HG03060 (cell line): ENCODE results near the gene MAN1B1.
"Not testable (repeated sequence)": the region's sequence is repeated elsewhere in the genome, so short reads cannot be mapped to it uniquely, and the experiment has no call there.

ENCODE experiments used
- ATAC-seq: cut with Tn5 transposase; IDR thresholded peaks from one replicate; pipeline ENCODE4 v1.9.1; 2021; ENCODE audit warnings: low read depth, moderate number of reproducible peaks; ENCODE audit not compliant: unreplicated experiment

MAN1B1 gene

DNA sequence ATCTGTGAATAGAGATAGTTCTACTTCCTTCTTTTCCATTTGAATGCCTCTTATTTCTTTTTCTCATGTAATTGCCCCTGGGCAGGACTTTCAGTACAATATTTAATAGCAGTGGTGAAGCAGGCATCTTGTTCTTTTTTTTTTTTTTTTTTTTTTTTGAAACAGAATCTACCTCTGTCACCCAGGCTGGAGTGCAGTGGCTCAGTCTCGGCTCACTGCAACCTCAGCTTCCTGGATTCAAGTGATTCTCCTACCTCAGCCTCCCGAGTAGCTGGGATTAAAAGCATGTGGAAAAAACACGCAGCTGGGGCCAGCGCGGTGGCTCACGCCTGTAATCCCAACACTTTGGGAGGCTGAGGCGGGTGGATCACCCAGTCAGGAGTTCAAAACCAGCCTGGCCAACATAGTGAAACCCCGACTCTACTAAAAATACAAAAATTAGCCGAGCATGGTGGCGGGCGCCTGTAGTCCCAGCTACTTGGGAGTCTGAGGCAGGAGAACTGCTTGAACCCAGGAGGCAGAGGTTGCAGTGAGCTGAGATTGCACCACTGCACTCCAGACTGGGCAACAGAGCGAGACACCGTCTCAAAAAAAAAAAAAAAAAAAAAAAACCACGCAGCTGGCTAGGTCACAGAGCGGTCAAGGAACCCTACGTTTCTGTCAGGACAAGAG lies 36.1 kb downstream of the MAN1B1 start:
- not testable (repeated sequence) for ATAC-seq

DNA sequence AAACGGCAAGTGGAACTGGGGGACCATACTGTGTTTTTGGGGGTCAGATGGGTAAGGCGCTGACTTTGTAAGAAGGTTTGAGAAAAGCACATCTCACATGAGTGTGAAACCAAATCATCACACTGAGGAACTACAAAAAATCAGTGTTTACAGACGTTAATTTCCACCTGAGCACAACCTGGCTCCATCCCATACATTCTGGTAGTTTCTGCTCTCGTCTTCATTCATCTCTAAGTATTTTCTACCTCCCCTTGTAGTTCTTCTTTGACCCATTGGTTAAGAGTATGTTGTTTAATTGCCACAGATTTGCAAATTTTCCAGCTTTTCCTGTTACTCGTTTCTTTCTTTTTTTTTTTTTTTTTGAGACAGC lies 36.7 kb downstream of the MAN1B1 start:
- ATAC-seq, result no peak

DNA sequence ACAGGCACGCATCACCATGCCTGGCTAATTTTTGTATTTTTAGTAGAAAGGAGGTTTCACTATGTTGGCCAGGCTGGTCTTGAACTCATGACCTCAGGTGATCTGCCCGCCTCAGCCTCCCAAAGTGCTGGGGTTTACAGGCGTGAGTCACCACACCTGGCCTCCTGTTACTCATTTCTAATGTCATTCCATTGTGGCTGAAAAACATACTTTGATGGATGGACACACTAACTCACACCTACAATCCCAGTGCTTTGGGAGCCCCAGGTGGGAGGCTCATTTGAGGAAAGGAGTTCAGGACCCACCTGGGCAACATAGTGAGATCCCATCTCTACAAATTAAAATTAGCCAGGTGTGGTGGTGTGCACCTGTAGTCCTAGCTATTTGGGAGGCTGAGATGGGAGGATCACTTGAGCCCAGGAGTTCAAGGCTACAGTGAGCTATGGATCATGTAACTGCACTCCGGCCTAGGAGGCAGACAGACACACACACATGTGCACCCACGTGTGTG lies 37.2 kb downstream of the MAN1B1 start:
- not testable (repeated sequence) for ATAC-seq

DNA sequence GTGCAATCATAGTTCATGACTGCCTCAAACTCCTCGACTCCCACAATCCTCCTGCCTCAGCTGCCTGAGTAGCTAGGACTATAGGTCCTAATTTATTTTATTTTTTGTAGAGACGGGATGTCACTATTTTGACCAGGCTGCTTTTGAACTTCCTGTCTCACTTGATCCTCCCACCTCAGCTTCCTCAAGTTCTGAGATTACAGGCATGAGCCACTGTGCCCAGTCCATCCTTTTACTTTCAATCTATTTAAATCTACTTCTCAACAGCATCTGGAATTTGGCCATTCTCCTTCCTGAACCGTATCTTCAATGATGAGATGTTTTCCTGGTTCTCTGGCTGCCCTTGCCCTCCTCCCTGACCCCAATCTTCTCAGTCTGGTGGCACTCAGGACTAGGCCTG lies 40.0 kb downstream of the MAN1B1 start:
- no peak for ATAC-seq

DNA sequence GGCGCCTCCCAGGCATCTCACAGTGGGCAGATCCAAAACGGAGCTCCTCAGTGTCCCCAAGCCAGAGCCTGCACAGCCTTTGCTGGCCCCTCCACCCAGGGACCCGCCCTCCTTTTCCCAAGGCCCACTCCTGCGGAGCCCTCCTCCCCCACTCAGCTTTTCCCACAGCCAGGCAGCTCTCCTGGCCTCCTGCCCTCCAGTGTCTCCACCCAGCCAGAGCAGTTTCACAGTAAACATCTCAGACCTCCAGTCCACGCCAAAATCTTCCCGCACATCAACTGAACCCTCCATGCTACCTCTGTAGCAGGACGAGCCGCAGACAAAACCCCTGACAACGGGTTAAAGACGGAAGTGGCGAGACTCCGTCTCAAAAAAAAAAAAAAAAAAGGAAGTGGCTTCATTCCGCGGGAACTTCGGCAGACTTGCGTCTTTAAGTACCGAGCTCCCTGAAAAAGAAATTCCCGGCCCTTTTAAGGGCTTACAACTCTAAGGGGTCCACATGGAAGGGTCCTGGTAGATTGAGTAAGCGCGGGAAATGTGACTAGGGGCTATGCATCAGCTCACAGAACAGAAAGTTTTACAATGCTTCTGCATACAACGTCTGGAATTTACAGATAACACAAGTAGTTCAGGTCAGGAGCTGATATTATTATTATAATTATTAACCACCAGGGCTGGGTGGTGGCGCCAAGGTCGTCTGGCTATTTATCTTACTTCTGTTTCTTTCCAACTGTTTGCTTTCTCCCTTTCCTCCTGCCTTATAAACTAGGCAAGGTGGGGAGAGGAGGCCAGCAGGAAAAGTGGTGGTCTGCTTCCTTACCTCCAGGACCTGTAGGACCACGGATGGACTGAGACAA lies 40.7 kb downstream of the MAN1B1 start:
- ATAC-seq, result no peak

DNA sequence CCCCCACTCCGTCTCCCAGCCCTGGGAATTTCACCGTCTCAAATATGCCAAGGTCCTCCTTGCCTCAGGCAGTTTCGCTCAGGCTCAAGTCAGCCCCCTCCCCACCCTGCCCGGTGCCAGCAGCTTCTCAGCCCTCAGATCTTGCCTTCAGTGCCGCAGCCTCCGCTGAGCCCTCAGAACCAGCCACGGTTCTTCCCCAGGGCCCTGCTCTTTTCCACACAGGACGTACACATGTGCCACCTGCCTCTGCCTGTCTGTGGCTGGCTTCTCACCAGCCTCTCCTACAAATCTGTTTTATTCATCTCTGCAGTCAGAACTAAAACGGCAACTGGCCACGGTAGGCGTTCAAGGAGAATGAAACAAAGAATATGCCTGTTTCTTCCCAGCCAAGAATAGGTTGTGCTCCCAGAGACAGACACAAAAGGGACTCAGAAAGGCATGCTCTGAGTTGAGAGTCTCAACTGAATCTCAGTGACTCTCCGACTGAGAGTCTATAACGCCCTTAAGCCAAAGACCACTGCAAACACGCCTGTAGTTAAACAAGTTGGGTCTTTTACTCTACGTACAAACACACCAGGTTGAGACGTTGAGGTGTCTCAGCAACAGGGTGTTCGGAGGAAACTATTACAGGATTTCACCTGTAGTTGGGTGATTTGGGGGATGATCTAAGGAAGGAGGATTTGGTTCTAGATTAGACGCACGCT lies 41.5 kb downstream of the MAN1B1 start:
- no peak for ATAC-seq

GRCh38 chr9:137128862-137129455 lies 42.2 kb downstream of the MAN1B1 start:
- no peak for ATAC-seq

DNA sequence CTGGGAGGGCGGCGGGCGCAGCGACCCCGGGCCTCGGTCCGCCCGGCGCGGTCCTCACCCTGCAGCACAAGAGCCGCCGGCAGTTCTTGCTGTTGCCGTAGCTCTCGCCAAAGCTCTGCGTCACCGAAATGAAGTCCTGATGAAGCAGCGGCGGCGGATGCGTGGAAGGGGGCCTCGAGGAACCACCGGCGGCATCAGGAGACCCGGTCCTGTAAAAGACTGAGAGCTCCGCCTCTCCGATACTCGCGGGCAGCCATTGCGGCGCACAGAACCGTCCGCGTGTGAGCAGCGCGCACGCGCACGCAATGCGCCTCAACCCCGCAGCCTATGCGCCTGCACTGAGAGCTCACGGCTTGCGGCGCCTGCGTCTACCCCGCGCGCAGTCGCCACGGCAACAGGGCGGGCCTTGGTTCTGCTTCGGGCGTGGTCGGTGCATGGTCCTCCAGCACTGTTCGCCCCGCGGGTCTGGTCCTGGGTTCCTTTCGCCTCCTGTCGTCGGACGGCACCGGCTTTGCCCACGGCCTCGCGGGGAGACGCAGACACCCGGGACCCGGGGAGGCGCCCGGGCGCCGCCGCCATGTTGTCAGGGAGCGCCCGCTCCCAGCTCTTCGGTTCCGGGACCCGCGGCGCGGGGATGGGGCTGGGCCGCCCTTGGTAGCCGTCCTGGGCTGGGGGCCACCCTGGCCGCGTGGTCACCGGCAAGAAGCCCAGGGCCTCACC lies 42.8 kb downstream of the MAN1B1 start:
- no peak for ATAC-seq

DNA sequence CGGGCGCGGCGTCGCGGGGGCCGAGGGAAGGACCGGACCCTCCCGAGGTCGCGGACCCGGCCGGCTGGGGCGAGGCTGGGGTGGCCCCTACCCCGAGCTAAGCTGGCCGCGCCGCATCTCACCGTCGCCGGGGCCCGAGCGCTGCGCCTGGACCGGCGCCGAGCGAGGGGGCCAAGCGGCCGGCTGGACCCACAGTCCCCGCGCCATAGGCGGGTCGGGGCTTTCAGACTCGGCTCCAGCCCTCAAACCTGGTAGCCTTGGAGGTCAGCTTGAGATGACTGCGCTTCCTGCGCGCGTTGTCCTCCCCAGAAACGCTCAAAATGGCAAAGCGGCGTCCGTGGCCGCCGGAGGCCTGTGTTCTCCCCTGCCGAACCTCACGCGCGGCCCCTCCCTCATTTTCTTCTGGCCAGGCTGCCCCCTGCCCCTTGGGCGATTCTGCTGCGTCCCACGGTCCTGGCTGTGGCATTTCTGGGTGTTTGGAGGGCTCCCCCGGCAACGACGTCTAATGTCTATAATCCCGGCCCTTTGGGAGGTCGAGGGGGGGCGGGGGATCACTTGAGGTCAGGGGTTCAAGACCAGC lies 43.5 kb downstream of the MAN1B1 start:
- no peak for ATAC-seq

GRCh38 chr9:137134191-137134590 lies 47.4 kb downstream of the MAN1B1 start:
- ATAC-seq, result no peak

DNA sequence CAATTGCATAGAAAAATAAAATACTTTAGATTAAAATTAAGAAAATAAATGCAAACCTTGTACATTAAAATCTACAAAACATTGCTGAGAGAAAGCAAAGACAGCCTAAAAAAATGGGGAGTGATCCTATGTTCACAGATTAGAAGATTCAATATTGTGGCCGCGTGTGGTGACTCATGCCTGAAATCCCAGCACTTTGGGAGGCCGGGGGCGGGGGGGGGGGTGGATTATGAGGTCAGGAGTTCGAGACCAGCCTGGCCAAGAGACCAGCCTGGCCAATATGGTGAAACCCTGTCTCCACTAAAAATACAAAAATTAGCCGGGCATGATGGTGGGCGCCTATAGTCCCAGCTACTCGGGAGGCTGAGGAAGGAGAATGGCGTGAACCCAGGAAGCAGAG lies 48.4 kb downstream of the MAN1B1 start:
- not testable (repeated sequence) for ATAC-seq

- no peak for ATAC-seq
These were observed 49.6 kb downstream of the MAN1B1 start for GRCh38 chr9:137136261-137136880.

DNA sequence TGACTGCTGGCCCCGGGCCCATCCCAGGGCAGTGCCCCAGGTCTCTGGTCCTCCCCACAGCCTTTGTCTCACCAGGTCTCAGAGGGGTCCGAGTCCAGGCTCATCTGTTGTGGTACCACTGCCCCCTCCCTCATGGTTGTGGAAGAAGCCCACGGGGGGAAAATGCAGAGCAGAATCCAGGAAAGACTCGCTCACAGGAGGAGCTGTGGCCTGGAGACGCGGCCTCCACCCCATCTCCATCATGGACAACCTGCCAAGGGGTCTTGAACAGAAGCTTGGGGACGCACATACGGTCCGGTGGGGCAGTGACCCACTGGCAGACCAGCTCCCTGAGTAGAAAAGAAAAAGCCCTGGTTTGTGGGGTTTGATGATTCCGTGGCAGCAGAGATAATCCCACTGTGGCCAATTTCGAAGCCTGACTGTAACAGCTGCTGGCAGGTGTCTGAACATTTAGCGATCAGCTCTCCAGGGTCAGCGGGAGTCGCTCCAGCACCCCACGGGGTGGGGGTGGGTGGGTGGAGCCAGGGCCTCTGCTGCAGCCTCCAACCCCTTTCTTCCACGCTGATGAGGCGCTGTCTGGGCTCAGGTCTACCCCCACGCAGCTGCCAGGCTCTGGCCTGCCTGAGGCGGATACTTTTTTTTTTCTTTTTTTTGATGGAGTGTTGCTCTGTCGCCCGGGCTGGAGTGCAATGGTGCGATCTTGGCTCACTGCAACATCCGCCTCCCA lies 50.3 kb downstream of the MAN1B1 start:
- no peak for ATAC-seq

DNA sequence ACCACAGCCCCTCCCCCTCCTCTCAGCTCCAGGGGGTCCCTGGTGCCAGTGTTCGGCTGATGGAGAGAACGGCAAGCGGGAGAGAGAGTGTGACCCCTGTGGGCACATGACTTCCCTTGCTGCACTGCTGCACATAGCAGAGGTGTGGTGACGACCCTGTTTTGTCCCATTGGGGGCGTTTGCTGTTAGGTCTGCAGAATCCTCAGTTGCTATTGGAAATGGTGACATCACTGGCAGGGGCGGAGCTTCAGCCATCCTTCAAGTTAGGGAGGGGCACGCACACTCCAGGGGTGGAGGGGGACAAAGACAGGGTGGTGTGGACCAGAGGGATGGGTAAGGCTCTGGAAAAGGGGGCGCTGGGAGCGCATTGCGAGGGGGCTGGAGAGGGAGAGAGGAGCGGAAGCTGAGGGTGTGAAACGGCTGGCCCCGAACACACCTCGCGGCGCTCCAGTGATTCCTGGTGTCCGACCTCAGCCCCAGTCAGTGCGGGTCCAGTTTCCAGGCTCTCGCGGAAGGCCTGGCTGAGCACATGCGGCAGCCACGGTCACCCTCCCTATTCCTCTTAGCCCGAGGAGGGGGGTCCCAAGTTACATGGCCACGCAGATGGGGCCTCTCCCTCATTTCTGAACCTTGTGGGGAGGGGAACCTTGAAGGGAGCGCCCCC lies 51.4 kb downstream of the MAN1B1 start:
- no peak for ATAC-seq

DNA sequence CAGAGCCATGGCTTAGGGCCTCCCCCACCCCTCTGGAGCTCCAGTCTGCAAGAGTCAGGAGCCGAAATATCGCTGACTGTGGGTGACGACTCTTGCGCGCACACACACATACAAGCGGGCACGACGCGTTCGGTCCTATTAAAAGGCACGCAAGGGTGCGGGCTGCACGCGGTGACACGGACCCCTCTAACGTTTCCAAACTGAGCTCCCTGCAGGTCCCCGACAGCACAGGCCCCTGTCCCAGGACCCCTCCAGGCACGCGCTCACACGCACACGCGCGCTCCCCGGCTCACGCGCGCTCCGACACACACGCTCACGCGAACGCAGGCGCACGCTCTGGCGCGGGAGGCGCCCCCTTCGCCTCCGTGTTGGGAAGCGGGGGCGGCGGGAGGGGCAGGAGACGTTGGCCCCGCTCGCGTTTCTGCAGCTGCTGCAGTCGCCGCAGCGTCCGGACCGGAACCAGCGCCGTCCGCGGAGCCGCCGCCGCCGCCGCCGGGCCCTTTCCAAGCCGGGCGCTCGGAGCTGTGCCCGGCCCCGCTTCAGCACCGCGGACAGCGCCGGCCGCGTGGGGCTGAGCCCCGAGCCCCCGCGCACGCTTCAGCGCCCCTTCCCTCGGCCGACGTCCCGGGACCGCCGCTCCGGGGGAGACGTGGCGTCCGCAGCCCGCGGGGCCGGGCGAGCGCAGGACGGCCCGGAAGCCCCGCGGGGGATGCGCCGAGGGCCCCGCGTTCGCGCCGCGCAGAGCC lies 52.1 kb downstream of the MAN1B1 start, which contains the start of gene GRIN1:
Gene GRIN1, plus strand, starts transcription at position 433 of the 746 bp plus-strand sequence. CDS start 333 bp downstream, outside the sequence.
- no peak for ATAC-seq

DNA sequence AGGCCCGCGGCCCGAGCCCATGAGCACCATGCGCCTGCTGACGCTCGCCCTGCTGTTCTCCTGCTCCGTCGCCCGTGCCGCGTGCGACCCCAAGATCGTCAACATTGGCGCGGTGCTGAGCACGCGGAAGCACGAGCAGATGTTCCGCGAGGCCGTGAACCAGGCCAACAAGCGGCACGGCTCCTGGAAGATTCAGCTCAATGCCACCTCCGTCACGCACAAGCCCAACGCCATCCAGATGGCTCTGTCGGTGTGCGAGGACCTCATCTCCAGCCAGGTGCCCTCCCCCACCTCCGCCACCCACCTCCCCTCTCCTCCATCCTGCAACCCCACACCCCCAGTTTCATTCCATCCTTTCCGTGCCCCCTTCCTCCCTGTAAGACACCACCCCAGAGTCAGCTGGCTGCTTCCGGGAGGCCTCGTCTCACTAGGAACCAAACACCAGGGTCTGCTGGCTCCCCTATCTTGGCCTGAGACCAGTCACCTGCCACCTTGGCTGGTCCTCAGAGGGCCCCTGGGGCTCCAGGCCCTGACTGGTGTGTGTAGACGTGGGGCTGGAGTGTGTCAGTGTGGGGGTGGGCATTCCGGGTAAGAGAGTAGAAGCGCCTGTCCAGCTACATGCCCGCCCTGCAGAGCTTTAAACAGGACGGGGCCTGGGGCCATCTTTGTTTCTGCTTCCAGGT lies 52.8 kb downstream of the MAN1B1 start:
- ATAC-seq, result no peak
